ENCODE results near the gene IRF6. TPM values are rescaled to one million over a fixed set of nuclear protein-coding genes. Genes with fewer than 3 reads are reported as not detected.

Gene IRF6
- total RNA-seq, 1 experiment from 2014 or later = not detected

Other genes with a start within 250 kb of the IRF6 start
- gene CAMK1G, start 222.4 kb downstream of the IRF6 start, total RNA-seq (2014; rRNA removed; shearing (Covaris generic)) = not detected in 2 replicates
- gene LAMB3, start 153.7 kb downstream of the IRF6 start, total RNA-seq (2014; rRNA removed; shearing (Covaris generic)) = 8.9 and 9.1 TPM in 2 replicates
- 1.3 and 1.8 TPM in 2 replicates for gene G0S2, start 130.7 kb downstream of the IRF6 start, total RNA-seq (2014; rRNA removed; shearing (Covaris generic))
- not detected in 2 replicates for gene HSD11B1, start 101.3 kb downstream of the IRF6 start, total RNA-seq (2014; rRNA removed; shearing (Covaris generic))
- 0.06 TPM in 1 of 2 replicates, not detected in the other for gene TRAF3IP3, start 50.1 kb downstream of the IRF6 start, total RNA-seq (2014; rRNA removed; shearing (Covaris generic))
- gene C1orf74, start 21.6 kb downstream of the IRF6 start, total RNA-seq (2014; rRNA removed; shearing (Covaris generic)) = 5.4 and 6.0 TPM in 2 replicates
- 13.3 and 14.2 TPM in 2 replicates for gene UTP25, start 21.8 kb upstream of the IRF6 start, total RNA-seq (2014; rRNA removed; shearing (Covaris generic))
- not detected in 2 replicates for gene SYT14, start 132.1 kb upstream of the IRF6 start, total RNA-seq (2014; rRNA removed; shearing (Covaris generic))